Measurements from ENCODE around the gene PLCB4. TPM values are rescaled to one million over a fixed set of nuclear protein-coding genes. Genes with fewer than 3 reads are reported as not detected.

Gene PLCB4
- total and polyA plus RNA-seq, 7 donors, result 0.90 to 6.7 (median 2.1) TPM

DNA sequence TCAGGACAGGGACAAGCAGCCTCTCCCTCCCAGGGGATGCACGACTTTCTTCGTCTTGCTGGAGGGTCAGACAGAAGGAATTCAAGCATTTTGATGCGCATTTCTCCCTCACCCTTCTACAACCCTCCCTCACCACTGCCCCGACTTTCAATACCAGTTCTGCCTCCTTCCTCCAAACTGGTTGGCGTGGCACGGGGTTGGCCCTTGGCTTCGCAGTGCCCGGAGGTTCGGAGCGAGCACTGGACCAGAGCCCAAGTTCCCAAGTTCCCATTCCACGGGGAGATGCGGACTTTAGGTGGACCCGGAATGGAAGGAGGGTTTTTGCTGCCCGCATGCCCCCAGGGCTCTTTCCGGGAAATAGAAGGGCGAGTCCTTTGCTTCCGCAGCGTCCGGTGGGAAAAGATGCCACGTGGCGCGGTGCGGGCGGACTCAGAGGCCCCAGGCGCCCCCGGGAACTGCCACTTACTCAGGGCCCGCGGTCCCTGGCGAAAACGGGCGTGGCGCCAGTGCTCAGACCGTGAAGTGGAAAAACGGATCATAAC is 437.5 kb downstream of the PLCB4 start:
- H3K4me1 ChIP-seq, result no peaks in the 10 kb centered on the region
- H3K36me3 ChIP-seq (ENCODE audit: insufficient read depth in 1 of 2, low read depth in 1 of 2), result no peaks in the 10 kb centered on the region
- intact Hi-C loops (cut with DNase I), result no loop called here
- H3K27me3 ChIP-seq (ENCODE audit: insufficient read depth in 3 of 3, low read length in 2 of 3), result peaks cover 6 to 60% (median 12%) of the 10 kb centered on the region in 3 donors
- WGBS, 3 donors, result 3 to 6% (median 5%) methylated on average over 34 of the region's 34 CpGs
- TF ChIP-seq, protein P1, sequence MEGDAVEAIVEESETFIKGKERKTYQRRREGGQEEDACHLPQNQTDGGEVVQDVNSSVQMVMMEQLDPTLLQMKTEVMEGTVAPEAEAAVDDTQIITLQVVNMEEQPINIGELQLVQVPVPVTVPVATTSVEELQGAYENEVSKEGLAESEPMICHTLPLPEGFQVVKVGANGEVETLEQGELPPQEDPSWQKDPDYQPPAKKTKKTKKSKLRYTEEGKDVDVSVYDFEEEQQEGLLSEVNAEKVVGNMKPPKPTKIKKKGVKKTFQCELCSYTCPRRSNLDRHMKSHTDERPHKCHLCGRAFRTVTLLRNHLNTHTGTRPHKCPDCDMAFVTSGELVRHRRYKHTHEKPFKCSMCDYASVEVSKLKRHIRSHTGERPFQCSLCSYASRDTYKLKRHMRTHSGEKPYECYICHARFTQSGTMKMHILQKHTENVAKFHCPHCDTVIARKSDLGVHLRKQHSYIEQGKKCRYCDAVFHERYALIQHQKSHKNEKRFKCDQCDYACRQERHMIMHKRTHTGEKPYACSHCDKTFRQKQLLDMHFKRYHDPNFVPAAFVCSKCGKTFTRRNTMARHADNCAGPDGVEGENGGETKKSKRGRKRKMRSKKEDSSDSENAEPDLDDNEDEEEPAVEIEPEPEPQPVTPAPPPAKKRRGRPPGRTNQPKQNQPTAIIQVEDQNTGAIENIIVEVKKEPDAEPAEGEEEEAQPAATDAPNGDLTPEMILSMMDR (IDR thresholded peaks at IDR 0.05), result no peak
- peak overlapping the region; percentile 34 for H3K4me3 ChIP-seq
- ATAC-seq (no peak), DNase-seq (no peak)
- no peak overlapping the region for H3K27ac ChIP-seq
- no peaks in the 10 kb centered on the region for H3K9me3 ChIP-seq

DNA sequence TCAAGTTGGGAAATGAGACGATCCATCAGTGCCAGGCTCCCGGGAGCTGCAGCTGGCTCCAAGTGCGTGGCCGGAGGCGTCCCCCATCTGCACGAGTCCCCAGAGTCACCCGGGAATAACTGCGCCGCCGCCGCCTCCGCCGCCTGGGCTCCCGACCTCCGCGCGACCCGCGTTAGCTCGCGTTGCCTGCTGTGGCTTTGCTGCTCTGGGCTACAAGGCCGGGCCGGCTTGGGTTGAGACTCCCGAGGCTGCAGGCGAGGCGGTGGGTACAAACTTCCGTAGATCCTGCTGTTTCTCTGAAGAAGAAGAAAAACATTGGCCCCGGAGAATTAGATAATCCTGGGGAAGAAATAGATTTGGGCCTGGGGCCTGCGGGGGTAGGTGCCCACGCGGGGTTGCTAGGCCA is 438.1 kb downstream of the PLCB4 start:
- peak in 1 of 2 donors; percentile 44 for DNase-seq
- Histone ChIP-seq H3K4me1 (no peaks in the 10 kb centered on the region), H3K27me3 (ENCODE audit: insufficient read depth in 3 of 3, low read length in 2 of 3) (peaks cover 6 to 65% (median 12%) of the 10 kb centered on the region in 3 donors), H3K27ac (no peak overlapping the region), H3K36me3 (ENCODE audit: insufficient read depth in 1 of 2, low read depth in 1 of 2) (no peaks in the 10 kb centered on the region), H3K9me3 (no peaks in the 10 kb centered on the region), H3K4me3 (peak overlapping the region; percentile 34)
- intact Hi-C loops (cut with DNase I), result no loop called here
- ATAC-seq, result no peak
- TF ChIP-seq, protein P1 (IDR thresholded peaks at IDR 0.05), result no peak
- WGBS, 3 donors, result 1 to 5% (median 2%) methylated on average over 31 of the region's 31 CpGs

DNA sequence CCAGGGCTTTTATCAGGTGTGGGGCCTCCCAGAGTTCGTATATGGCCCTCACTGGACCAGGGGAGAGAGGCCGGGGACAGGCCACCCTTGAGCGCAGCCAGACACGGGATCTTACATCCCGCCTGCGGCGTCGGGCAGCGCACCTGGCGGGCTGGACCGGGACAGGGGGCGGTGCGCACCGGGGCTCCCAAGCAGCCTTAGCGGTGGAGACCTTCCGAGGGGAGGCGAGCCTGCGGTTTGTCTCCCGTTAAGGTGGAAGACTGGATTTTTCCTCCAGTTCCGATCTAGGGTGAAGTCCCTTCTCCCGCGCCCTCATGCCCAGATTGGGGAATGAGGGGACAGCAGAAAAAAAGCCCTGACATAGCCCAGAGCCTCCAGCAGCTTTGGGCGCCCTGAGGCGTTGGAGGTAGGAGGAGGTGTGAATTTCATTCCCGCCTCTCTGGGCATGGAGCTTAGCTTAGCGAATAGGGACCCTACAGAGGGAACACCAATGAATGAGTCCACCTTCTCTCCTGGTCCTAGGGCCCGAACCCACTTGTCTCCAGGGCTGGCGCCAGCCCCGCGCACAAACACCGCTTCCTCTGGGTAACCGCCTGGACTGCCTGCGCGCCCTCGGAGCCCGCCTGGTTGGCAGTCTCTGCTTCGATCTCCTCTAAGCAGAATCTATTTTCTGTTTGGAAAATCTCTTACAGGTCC is 438.8 kb downstream of the PLCB4 start:
- no peak for DNase-seq
- TF ChIP-seq, protein P1 (IDR thresholded peaks at IDR 0.05), result no peak
- Histone ChIP-seq H3K36me3 (ENCODE audit: insufficient read depth in 1 of 2, low read depth in 1 of 2) (no peaks in the 10 kb centered on the region), H3K9me3 (no peaks in the 10 kb centered on the region), H3K4me3 (no peak overlapping the region), H3K4me1 (no peaks in the 10 kb centered on the region), H3K27me3 (ENCODE audit: insufficient read depth in 3 of 3, low read length in 2 of 3) (peaks cover 6 to 65% (median 12%) of the 10 kb centered on the region in 3 donors), H3K27ac (no peak overlapping the region)
- no peak for ATAC-seq
- WGBS, 3 donors, result 7 to 11% (median 9%) methylated on average over 37 of the region's 37 CpGs
- intact Hi-C loops (cut with DNase I), result no loop called here

DNA sequence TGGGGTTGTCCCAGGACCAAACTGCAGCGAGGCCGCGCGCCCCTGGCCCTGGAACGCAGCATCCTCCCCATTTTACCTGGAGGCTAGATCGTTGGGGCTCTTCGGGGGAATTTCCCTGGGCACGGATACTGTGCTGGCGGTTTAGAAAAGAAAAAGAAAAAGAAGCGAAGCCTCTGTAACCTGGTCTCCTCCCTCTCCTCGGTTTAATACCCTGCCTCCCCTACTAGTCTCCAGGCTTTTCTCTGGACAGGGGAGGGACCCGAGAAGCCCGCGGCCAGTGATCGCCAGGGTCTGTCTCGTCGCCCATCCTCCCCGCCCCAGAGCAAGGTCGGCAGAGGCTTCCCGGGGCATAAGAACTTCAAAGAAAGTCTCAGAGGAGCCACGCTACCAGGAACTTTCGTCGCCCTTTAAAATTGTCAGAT is 439.4 kb downstream of the PLCB4 start:
- H3K4me1 ChIP-seq, result no peaks in the 10 kb centered on the region
- ATAC-seq (no peak), DNase-seq (no peak)
- WGBS, 3 donors, result 2 to 7% (median 5%) methylated on average over 19 to 23 of the region's 23 CpGs
- no peaks in the 10 kb centered on the region for H3K36me3 ChIP-seq (ENCODE audit: insufficient read depth in 1 of 2, low read depth in 1 of 2)
- no peak overlapping the region for H3K27ac ChIP-seq
- intact Hi-C loops (cut with DNase I), result no loop called here
- H3K4me3 ChIP-seq, result no peak overlapping the region
- TF ChIP-seq, protein P1 (IDR thresholded peaks at IDR 0.05), result no peak
- peaks cover 6 to 65% (median 12%) of the 10 kb centered on the region in 3 donors for H3K27me3 ChIP-seq (ENCODE audit: insufficient read depth in 3 of 3, low read length in 2 of 3)
- no peaks in the 10 kb centered on the region for H3K9me3 ChIP-seq

Measured in psoas muscle (tissue), 8 donors.